ENCODE data around the gene TRIM25.

DNA sequence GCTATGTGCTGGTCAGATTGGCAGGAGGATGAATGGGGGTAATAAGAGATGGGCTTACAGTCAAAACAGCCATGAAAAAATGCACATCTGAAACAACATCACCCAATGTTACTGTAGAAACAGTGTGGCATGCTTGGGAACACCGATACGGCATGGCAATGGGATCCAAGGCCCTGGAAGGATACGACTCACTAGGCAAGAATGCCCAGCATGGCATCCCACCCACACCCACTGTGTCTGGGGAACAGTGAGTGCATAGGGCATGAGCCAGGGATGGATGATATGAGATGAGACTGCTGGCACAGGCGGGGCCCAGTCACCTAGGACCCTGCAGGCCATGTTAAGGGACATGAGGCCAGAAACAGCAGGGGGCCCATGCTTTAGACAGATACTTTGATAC lies 11.5 kb downstream of the TRIM25 start:
- no peak for TF ChIP-seq POLR2A (IDR thresholded peaks at IDR 0.05)
- TF ChIP-seq, protein P1, sequence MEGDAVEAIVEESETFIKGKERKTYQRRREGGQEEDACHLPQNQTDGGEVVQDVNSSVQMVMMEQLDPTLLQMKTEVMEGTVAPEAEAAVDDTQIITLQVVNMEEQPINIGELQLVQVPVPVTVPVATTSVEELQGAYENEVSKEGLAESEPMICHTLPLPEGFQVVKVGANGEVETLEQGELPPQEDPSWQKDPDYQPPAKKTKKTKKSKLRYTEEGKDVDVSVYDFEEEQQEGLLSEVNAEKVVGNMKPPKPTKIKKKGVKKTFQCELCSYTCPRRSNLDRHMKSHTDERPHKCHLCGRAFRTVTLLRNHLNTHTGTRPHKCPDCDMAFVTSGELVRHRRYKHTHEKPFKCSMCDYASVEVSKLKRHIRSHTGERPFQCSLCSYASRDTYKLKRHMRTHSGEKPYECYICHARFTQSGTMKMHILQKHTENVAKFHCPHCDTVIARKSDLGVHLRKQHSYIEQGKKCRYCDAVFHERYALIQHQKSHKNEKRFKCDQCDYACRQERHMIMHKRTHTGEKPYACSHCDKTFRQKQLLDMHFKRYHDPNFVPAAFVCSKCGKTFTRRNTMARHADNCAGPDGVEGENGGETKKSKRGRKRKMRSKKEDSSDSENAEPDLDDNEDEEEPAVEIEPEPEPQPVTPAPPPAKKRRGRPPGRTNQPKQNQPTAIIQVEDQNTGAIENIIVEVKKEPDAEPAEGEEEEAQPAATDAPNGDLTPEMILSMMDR (IDR thresholded peaks at IDR 0.05) = no peak
